ENCODE measurements around the gene FRMD4A. TPM values are rescaled to one million over a fixed set of nuclear protein-coding genes. Genes with fewer than 3 reads are reported as not detected.

The FRMD4A gene
- total and polyA plus RNA-seq, 7 donors: 3.0 to 27.8 (median 14.4) TPM

GRCh38 chr10:13813550-13813949, 517.2 kb downstream of the FRMD4A start:
- no peak for TF ChIP-seq EP300 (IDR thresholded peaks at IDR 0.05)
- TF ChIP-seq, protein P1, sequence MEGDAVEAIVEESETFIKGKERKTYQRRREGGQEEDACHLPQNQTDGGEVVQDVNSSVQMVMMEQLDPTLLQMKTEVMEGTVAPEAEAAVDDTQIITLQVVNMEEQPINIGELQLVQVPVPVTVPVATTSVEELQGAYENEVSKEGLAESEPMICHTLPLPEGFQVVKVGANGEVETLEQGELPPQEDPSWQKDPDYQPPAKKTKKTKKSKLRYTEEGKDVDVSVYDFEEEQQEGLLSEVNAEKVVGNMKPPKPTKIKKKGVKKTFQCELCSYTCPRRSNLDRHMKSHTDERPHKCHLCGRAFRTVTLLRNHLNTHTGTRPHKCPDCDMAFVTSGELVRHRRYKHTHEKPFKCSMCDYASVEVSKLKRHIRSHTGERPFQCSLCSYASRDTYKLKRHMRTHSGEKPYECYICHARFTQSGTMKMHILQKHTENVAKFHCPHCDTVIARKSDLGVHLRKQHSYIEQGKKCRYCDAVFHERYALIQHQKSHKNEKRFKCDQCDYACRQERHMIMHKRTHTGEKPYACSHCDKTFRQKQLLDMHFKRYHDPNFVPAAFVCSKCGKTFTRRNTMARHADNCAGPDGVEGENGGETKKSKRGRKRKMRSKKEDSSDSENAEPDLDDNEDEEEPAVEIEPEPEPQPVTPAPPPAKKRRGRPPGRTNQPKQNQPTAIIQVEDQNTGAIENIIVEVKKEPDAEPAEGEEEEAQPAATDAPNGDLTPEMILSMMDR (IDR thresholded peaks at IDR 0.05): no peak
- TF ChIP-seq POLR2AphosphoS5 (IDR thresholded peaks at IDR 0.05): no peak
- TF ChIP-seq POLR2A (IDR thresholded peaks at IDR 0.05): no peak
- Histone ChIP-seq H3K9me3 (no peaks in the 10 kb centered on the region), H3K36me3 (no peaks in the 10 kb centered on the region), H3K27ac (no peak overlapping the region), H3K27me3 (no peaks in the 10 kb centered on the region), H3K4me3 (no peak overlapping the region), H3K4me1 (peaks cover 0 to 16% (median 11%) of the 10 kb centered on the region in 4 donors)
- WGBS, 2 donors: 89 to 91% methylated on average over 5 of the region's 5 CpGs
- no peak for DNase-seq
- intact Hi-C loops (cut with DNase I): no loop called here

DNA sequence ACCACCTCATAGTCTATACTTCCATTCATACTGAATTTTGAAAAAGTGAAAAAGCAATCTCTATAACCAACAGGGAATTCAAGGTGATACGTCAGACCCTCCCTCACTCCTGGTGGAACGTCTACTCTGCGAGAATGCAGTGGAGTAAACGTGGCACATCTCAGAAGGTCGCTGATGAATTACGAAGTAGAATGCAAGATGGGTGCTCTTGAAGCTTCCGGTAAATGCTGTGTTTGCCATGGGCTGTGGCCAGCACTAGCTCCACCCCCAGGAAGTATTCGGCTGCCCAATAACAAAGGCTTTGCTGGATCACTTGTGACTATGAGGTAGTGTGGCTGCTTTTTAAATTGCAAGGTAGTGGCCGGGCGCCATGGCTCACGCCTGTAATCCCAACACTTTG, 517.9 kb downstream of the FRMD4A start:
- Histone ChIP-seq H3K27ac (no peak overlapping the region), H3K9me3 (no peaks in the 10 kb centered on the region), H3K36me3 (no peaks in the 10 kb centered on the region), H3K27me3 (no peaks in the 10 kb centered on the region), H3K4me3 (no peak overlapping the region), H3K4me1 (peaks cover 0 to 16% (median 11%) of the 10 kb centered on the region in 4 donors)
- WGBS, 2 donors: 96 to 97% methylated on average over 11 of the region's 11 CpGs
- intact Hi-C loops (cut with DNase I): no loop called here
- TF ChIP-seq EP300 (IDR thresholded peaks at IDR 0.05) (no peak), POLR2A (IDR thresholded peaks at IDR 0.05) (no peak), POLR2AphosphoS5 (IDR thresholded peaks at IDR 0.05) (no peak)
- TF ChIP-seq, protein P1 (IDR thresholded peaks at IDR 0.05): no peak
- no peak for DNase-seq

DNA sequence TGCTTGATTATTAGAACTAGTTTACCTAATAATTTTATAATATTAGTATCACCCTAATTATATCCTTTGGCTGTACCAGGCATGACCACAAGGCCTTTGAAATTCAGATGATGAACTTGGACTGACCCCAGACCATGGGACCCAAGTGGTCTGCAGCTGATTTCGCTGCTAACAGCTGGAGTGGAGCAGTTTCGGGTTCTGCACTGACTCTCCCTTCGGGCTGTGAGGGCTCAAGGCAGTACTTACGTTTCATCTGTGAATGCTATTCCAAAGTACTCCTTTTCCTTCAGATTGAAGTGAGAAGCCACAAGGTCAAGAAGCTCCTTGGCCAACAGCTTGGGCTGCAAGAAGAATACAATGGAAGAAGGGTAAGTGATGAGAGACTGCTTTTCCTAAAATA, 520.2 kb downstream of the FRMD4A start:
- intact Hi-C loops (cut with DNase I): no loop called here
- Histone ChIP-seq H3K4me3 (no peak overlapping the region), H3K36me3 (no peaks in the 10 kb centered on the region), H3K4me1 (no peaks in the 10 kb centered on the region), H3K27me3 (no peaks in the 10 kb centered on the region), H3K9me3 (no peaks in the 10 kb centered on the region), H3K27ac (no peak overlapping the region)
- TF ChIP-seq POLR2AphosphoS5 (IDR thresholded peaks at IDR 0.05) (no peak), EP300 (IDR thresholded peaks at IDR 0.05) (no peak), POLR2A (IDR thresholded peaks at IDR 0.05) (no peak)
- TF ChIP-seq, protein P1 (IDR thresholded peaks at IDR 0.05): no peak
- no peak for DNase-seq
- WGBS, 2 donors: 86 to 88% methylated on average over 4 of the region's 4 CpGs

DNA sequence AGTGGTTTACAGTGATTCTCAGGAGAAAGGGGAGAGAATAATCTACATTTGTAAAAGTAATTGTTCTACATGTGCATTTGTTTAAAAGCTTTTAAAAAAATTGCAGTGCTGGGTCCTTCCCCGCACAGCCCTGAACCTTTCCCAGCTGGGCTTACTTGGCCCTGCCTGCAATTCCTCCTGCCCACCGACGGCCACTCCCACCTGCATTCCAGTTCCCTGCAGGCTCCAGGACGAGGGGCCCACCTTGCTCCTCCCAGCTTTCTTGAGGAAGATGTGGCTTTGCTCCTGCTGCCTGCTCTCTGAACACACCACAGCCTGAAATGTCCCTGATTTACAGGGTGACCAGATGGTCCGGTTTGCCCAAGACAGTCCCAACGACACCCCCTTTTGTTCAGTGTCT, 521.3 kb downstream of the FRMD4A start:
- no peaks in the 10 kb centered on the region for H3K4me1 ChIP-seq
- TF ChIP-seq, protein P1 (IDR thresholded peaks at IDR 0.05): no peak
- TF ChIP-seq EP300 (IDR thresholded peaks at IDR 0.05): no peak
- H3K36me3 ChIP-seq: no peaks in the 10 kb centered on the region
- H3K27ac ChIP-seq: no peak overlapping the region
- no peaks in the 10 kb centered on the region for H3K9me3 ChIP-seq
- no peaks in the 10 kb centered on the region for H3K27me3 ChIP-seq
- intact Hi-C loops (cut with DNase I): no loop called here
- 74 to 81% methylated on average over 6 of the region's 6 CpGs for WGBS, 2 donors
- DNase-seq: no peak
- H3K4me3 ChIP-seq: no peak overlapping the region
